H9 (cell line): ENCODE measurements around the gene CRYM. TPM values are rescaled to one million over a fixed set of nuclear protein-coding genes. Genes with fewer than 3 reads are reported as not detected.
A peak's percentile ranks its signal among the peaks of the same experiment; 100 is the strongest.

ENCODE experiments used
- DNase-seq: peaks from one replicate; pipeline ENCODE4 v3.0.0-alpha.2; 2017
- H2AFZ ChIP-seq: one replicate; pipeline ENCODE4 v1.6.1; 2013; ENCODE audit warnings: mild to moderate bottlenecking, low read length, control low read depth, moderate library complexity
- H2AK5ac ChIP-seq: 2 replicates; pipeline ENCODE4 v1.6.1; 2013; ENCODE audit warnings: low read length, control low read depth, mixed read lengths; ENCODE audit not compliant: insufficient read length
- H2BK120ac ChIP-seq: one replicate; pipeline ENCODE4 v1.6.1; 2013; ENCODE audit warnings: low read depth, mild to moderate bottlenecking, low read length, control low read depth, inconsistent platforms; ENCODE audit not compliant: poor library complexity, severe bottlenecking
- H2BK12ac ChIP-seq: 2 replicates; pipeline ENCODE4 v1.6.1; 2013; ENCODE audit warnings: low read length, control low read depth, mixed read lengths, low read depth; ENCODE audit not compliant: insufficient read length
- H2BK15ac ChIP-seq: 2 replicates; pipeline ENCODE4 v1.6.1; 2013; ENCODE audit warnings: low read depth, low read length, control low read depth
- H2BK20ac ChIP-seq: one replicate; pipeline ENCODE4 v1.6.1; 2013; ENCODE audit warnings: low read depth, mild to moderate bottlenecking, low read length, control low read depth, inconsistent platforms; ENCODE audit not compliant: poor library complexity, severe bottlenecking
- H2BK5ac ChIP-seq: 2 replicates; pipeline ENCODE4 v1.6.1; 2013; ENCODE audit warnings: low read length, control low read depth, mixed read lengths; ENCODE audit not compliant: insufficient read length
- H3K14ac ChIP-seq: 2 replicates; pipeline ENCODE4 v1.6.1; 2013; ENCODE audit warnings: low read length, control low read depth; ENCODE audit not compliant: insufficient read depth
- H3K18ac ChIP-seq: 2 replicates; pipeline ENCODE4 v1.6.1; 2013; ENCODE audit warnings: low read depth, mild to moderate bottlenecking, mixed read lengths, low read length, control low read depth; ENCODE audit not compliant: insufficient read length
- H3K23ac ChIP-seq: 2 replicates; pipeline ENCODE4 v1.6.1; 2013; ENCODE audit warnings: low read length, control low read depth, mixed read lengths, low read depth; ENCODE audit not compliant: insufficient read length
- H3K23me2 ChIP-seq: 2 replicates; pipeline ENCODE4 v1.6.1; 2013; ENCODE audit warnings: low read depth, mild to moderate bottlenecking, mixed read lengths, low read length, control low read depth; ENCODE audit not compliant: insufficient read length, poor library complexity, severe bottlenecking
- H3K27ac ChIP-seq: 2 replicates; pipeline ENCODE4 v1.5.1; 2013; ENCODE audit warnings: low read length, control low read depth, mixed read lengths, low read depth; ENCODE audit not compliant: insufficient read length
- H3K27me3 ChIP-seq: 2 replicates; pipeline ENCODE4 v1.6.1; 2013; ENCODE audit warnings: low read length, control low read depth, inconsistent platforms; ENCODE audit not compliant: insufficient read depth
- H3K4ac ChIP-seq: 2 replicates; pipeline ENCODE4 v1.6.1; 2013; ENCODE audit warnings: low read depth, mild to moderate bottlenecking, control low read depth, inconsistent platforms, low read length, moderate library complexity
- H3K4me1 ChIP-seq: 2 replicates; pipeline ENCODE4 v1.6.1; 2013; ENCODE audit warnings: low read length, control low read depth, inconsistent platforms; ENCODE audit not compliant: insufficient read depth
- H3K4me2 ChIP-seq: 2 replicates; pipeline ENCODE4 v1.6.1; 2013; ENCODE audit warnings: low read length, control low read depth, mixed read lengths; ENCODE audit not compliant: insufficient read length, insufficient read depth
- H3K56ac ChIP-seq: 2 replicates; pipeline ENCODE4 v1.6.1; 2013; ENCODE audit warnings: low read depth, mild to moderate bottlenecking, mixed read lengths, low read length, control low read depth; ENCODE audit not compliant: insufficient read length
- H3K79me1 ChIP-seq: 2 replicates; pipeline ENCODE4 v1.6.1; 2013; ENCODE audit warnings: low read depth, mild to moderate bottlenecking, moderate library complexity, low read length, control low read depth, inconsistent platforms; ENCODE audit not compliant: insufficient read depth, poor library complexity, severe bottlenecking
- H3K79me2 ChIP-seq: 2 replicates; pipeline ENCODE4 v1.6.1; 2013; ENCODE audit warnings: low read length, control low read depth, inconsistent platforms; ENCODE audit not compliant: insufficient read depth
- H3K9ac ChIP-seq: 2 replicates; pipeline ENCODE4 v1.6.1; 2013; ENCODE audit warnings: low read length, control low read depth, mixed read lengths; ENCODE audit not compliant: insufficient read length; ENCODE audit errors: extremely low read depth
- H3K9me3 ChIP-seq: one replicate; pipeline ENCODE4 v1.6.1; 2013; ENCODE audit warnings: low read depth, low read length, inconsistent platforms; ENCODE audit not compliant: control insufficient read depth
- H3T11ph ChIP-seq: one replicate; pipeline ENCODE4 v1.6.1; 2013; ENCODE audit warnings: mild to moderate bottlenecking, low read length, control low read depth, inconsistent platforms
- H4K20me1 ChIP-seq: one replicate; pipeline ENCODE4 v1.6.1; 2013; ENCODE audit not compliant: control insufficient read depth, insufficient read length, insufficient read depth
- H4K5ac ChIP-seq: 2 replicates; pipeline ENCODE4 v1.6.1; 2013; ENCODE audit warnings: low read depth, mild to moderate bottlenecking, mixed read lengths, low read length, control low read depth; ENCODE audit not compliant: insufficient read length
- H4K8ac ChIP-seq: replicated peaks from 2 replicates; pipeline ENCODE4 v1.6.1; 2013; ENCODE audit warnings: low read length, control low read depth, mixed read lengths, low read depth; ENCODE audit not compliant: insufficient read length
- H4K91ac ChIP-seq: 2 replicates; pipeline ENCODE4 v1.6.1; 2013; ENCODE audit warnings: low read depth, mild to moderate bottlenecking, moderate library complexity, mixed read lengths, low read length, control low read depth; ENCODE audit not compliant: insufficient read length
- H3K27ac Mint-ChIP-seq, 3 experiments: 2 replicates in 2 of 3; 3 replicates in 1 of 3; pipeline ENCODE4 v1.8.0; 2020 to 2021; ENCODE audit warnings: mixed read lengths in 3 of 3, mild to moderate bottlenecking in 1 of 3, moderate library complexity in 1 of 3
- H3K27me3 Mint-ChIP-seq: 2 replicates; pipeline ENCODE4 v1.8.0; 2021; ENCODE audit warnings: low read depth, mild to moderate bottlenecking, moderate library complexity, mixed read lengths
- H3K36me3 Mint-ChIP-seq, 3 experiments: 2 replicates in 2 of 3; 3 replicates in 1 of 3; pipeline ENCODE4 v1.8.0; 2020 to 2021; ENCODE audit warnings: low read depth in 3 of 3, mixed read lengths in 3 of 3; ENCODE audit not compliant: insufficient read depth in 1 of 3
- H3K4me1 Mint-ChIP-seq, 2 experiments: 2 replicates each; pipeline ENCODE4 v1.8.0; 2020; ENCODE audit warnings: mixed read lengths in 2 of 2
- H3K4me3 Mint-ChIP-seq, 2 experiments: 2 replicates in 1 of 2; 3 replicates in 1 of 2; pipeline ENCODE4 v1.8.0; 2020 to 2021; ENCODE audit warnings: mild to moderate bottlenecking in 2 of 2, mixed read lengths in 2 of 2, moderate library complexity in 1 of 2
- H3K9me3 Mint-ChIP-seq, 2 experiments: 2 replicates in 1 of 2; 3 replicates in 1 of 2; pipeline ENCODE4 v1.8.0; 2020; ENCODE audit warnings: mild to moderate bottlenecking in 2 of 2, mixed read lengths in 2 of 2, moderate library complexity in 1 of 2
- WGBS: extraction: QIAGEN DNeasy Blood & Tissue Kit; methylation state at CpG from one replicate; pipeline ENCODE4 v1.1.7; 2013; ENCODE audit warnings: missing lambda C conversion rate, low lambda C conversion rate, mixed read lengths; ENCODE audit not compliant: insufficient read length; ENCODE audit errors: extremely low coverage; 5-methylcytosine and 5-hydroxymethylcytosine counted together
- total RNA-seq: library from RNA; stranded (reverse); gene quantifications from 2 replicates; pipeline ENCODE4 v1.2.1, GENCODE V29; 2021
- TF ChIP-seq, protein P1 (sequence below): fragments of 200-600 bp; sonication (generic); conservative IDR thresholded peaks from 3 replicates; pipeline ENCODE4 v1.8.0; 2021; ENCODE audit warnings: antibody characterized with exemption, mild to moderate bottlenecking

Gene CRYM
- total RNA-seq, 1 experiment from 2014 or later = 17.8 TPM

DNA sequence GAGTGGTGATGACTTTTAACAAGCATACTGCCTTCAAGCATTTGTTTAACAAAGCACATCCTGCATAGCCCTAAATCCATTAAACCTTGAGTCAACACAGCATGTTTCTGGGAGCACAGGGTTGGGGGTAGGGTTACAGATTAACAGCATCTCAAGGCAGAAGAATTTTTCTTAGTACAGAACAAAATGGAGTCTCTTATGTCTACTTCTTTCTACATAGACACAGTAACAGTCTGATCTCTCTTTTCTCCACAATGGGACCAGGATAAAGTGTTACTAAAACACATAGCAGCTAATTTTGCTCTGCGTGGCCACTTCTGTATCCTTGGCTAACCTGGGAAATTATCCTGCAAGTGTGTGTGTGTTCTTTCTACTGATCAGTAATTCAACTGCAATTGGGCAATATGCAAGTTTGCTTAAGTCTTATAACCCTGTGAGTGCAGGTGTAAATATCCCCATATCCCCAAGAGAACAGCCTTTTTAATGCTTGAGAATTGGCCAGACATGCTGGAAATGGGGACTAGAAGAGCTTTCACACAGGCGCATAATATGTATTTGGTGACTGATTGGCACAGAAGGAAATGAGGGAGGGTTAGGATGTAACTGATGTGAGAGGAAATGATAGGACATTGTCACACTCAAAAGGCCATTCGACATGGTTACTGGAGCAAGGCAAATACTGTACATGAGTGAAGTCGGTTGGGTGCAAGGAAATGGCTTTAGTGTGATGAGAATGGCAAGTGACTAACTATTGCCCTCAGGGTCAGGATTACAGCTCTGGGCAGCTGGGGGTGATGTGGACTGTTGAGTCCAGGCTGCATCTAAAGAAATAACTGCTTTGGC lies 55.4 kb downstream of the CRYM start:
- no peaks in the 10 kb centered on the region for H4K20me1 ChIP-seq
- no peak overlapping the region for H2BK5ac ChIP-seq
- H3K36me3 Mint-ChIP-seq = peaks cover 3 to 5% (median 5%) of the 10 kb centered on the region in 3 experiments; a peak in 5 of 7 replicates
- no peak overlapping the region for H4K91ac ChIP-seq
- no CpG with 5 or more reads among the region's 4 CpGs for WGBS
- H3K4me2 ChIP-seq = peak overlapping the region; percentile 1
- no peak overlapping the region for H2AK5ac ChIP-seq
- no peak overlapping the region for H3K14ac ChIP-seq
- H3K27ac ChIP-seq = no peak overlapping the region
- no peak overlapping the region for H4K5ac ChIP-seq
- H3K23ac ChIP-seq = no peak overlapping the region
- H3K27me3 Mint-ChIP-seq = peaks cover 14% of the 10 kb centered on the region
- no peaks in the 10 kb centered on the region for H3K23me2 ChIP-seq
- H2BK12ac ChIP-seq = no peak overlapping the region
- peaks cover 8 to 10% of the 10 kb centered on the region in 2 experiments for H3K9me3 Mint-ChIP-seq
- H2BK120ac ChIP-seq = no peak overlapping the region
- no peak overlapping the region for H4K8ac ChIP-seq
- H3K18ac ChIP-seq = no peak overlapping the region
- H3K4me3 Mint-ChIP-seq = peak overlapping the region; percentile 24 to 41; a peak in 2 of 5 replicates
- no peaks in the 10 kb centered on the region for H3K9me3 ChIP-seq
- TF ChIP-seq, protein P1, sequence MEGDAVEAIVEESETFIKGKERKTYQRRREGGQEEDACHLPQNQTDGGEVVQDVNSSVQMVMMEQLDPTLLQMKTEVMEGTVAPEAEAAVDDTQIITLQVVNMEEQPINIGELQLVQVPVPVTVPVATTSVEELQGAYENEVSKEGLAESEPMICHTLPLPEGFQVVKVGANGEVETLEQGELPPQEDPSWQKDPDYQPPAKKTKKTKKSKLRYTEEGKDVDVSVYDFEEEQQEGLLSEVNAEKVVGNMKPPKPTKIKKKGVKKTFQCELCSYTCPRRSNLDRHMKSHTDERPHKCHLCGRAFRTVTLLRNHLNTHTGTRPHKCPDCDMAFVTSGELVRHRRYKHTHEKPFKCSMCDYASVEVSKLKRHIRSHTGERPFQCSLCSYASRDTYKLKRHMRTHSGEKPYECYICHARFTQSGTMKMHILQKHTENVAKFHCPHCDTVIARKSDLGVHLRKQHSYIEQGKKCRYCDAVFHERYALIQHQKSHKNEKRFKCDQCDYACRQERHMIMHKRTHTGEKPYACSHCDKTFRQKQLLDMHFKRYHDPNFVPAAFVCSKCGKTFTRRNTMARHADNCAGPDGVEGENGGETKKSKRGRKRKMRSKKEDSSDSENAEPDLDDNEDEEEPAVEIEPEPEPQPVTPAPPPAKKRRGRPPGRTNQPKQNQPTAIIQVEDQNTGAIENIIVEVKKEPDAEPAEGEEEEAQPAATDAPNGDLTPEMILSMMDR = no peak
- no peak overlapping the region for H2AFZ ChIP-seq
- peak overlapping the region; percentile 39 for H3T11ph ChIP-seq
- H3K56ac ChIP-seq = no peak overlapping the region
- H3K79me1 ChIP-seq = no peaks in the 10 kb centered on the region
- H3K79me2 ChIP-seq = no peaks in the 10 kb centered on the region
- DNase-seq = no peak
- no peak overlapping the region for H3K4ac ChIP-seq
- H2BK15ac ChIP-seq = no peak overlapping the region
- no peaks in the 10 kb centered on the region; the same call in 1 of the 2 replicates for H3K27me3 ChIP-seq
- peaks cover 40 to 45% of the 10 kb centered on the region in 2 experiments for H3K4me1 Mint-ChIP-seq
- H3K27ac Mint-ChIP-seq = peak overlapping the region in 2 of 3 experiments; percentile 13 to 91; a peak in 5 of 7 replicates
- H3K4me1 ChIP-seq = peaks cover 10% of the 10 kb centered on the region
- H2BK20ac ChIP-seq = no peak overlapping the region
- no peak overlapping the region for H3K9ac ChIP-seq
